HuH-7.5 (cell line): ENCODE data around the gene NKIRAS1.
"Not testable (repeated sequence)": the region's sequence is repeated elsewhere in the genome, so short reads cannot be mapped to it uniquely, and the experiment has no call there.

Source experiments
- DNase-seq: peaks from one replicate; pipeline ENCODE4 v3.0.0; 2011; ENCODE audit warnings: low spot score

NKIRAS1 gene

DNA sequence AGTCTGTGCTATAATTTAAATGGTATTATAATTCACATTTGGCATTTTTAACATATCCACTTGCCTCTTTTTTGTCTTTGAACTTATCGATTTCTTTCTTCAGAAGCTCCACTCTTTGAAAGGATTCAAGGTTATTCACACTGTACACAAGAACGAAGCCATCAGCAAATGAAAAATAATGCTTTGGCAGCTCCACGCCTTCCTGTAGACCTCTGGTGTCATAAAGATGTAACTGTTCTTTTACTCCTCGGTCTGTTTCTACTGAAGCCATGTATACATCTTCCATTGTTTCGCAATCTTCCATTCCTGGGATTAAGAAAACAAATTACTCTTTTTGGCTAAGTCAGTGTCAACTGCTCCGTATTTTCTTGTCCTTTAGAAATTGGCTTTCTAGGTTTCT lies 16.0 kb downstream of the NKIRAS1 start:
- no peak for DNase-seq

DNA sequence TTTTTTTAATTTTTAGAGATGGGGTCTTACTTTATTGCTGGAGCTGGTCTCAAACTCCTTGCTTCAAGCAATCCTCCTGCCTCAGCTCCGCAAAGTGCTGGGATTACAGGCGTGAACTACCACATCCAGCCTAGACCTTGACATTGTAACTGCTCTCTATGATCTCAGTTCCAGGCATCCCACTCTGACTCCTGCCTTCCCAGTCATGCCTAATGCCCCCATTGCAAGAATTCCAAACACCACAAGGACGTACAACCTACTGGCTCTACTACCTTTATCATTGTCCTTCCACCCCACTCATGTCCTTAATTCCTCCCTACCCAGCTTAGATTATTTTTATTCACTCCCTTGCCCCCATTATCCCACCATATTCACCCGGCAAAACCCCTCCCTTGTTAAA lies 21.6 kb downstream of the NKIRAS1 start:
- no peak for DNase-seq

DNA sequence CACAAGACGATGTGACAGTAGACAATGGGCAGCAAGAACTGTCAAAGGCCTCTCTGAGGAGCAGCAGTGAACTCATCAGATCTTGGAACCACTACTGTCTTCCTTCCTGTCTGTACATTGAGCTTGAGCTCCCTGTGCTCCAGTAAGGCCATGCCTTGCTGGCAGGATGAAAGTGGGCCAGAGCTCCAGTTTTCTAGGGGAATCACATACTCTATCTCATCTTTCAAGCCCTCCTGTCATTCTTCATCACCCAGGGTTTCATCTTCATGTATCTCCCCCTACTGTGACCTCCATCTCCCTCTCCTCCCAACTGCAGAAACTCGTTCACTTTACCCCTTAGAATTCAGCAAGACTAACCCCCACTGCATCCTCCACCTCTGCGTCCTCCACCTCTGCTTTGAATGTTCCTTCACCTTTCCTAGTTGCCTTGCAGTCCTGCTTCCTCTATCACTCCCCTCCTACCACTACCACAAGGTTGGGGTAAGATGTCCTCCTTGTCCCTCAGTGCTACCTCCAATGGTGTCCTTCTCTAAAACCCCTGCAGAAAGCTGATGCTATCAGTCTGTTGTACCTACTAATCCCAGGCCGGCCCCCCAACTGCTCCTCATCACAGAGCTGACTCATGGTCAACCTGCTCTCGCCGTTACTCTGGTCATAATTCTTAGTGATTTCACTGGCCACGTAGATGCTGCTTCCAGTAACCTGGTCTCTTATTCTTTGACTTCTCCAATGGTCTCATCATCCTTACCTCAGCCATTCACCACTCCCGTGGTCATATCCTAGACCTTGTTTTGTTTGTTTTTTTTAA lies 22.3 kb downstream of the NKIRAS1 start:
- no peak for DNase-seq

DNA sequence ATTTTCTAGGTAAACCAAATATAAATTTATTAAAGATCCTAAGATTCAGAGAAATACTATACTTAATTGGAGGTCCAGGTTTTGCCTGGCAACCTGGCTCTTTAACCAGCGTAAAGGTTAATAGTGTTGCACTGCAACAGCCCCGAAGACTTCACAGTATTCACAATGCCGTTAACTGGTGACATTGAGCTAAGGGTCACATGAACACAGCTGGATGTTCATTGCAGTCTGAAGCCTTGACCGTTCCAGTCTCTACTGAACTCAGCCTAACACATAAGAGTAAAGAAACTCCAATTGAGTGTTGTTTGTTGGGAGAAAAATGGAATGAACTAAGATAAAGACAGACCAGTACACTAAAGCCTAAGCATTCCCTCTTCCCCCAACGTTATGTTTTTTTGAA lies 26.8 kb downstream of the NKIRAS1 start:
- DNase-seq: no peak

DNA sequence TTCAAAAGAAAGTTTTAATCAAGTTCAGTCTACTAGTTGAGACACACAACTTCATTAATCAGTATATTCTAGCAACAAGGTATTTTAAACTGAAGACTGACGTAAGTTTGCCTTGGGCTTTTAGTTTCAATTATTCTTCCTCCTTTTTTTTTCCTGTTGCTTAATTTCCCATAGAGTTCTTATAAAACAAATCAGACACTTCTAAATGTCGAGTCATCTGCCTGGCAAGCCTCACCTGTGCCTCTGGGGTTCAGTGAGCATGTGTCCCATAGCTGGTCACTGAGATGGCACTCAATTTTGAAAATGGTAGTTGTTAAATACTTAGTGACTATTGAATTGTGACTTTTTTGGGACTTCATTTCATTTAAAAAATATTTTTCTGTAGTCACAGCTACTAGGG lies 27.4 kb downstream of the NKIRAS1 start:
- no peak for DNase-seq

DNA sequence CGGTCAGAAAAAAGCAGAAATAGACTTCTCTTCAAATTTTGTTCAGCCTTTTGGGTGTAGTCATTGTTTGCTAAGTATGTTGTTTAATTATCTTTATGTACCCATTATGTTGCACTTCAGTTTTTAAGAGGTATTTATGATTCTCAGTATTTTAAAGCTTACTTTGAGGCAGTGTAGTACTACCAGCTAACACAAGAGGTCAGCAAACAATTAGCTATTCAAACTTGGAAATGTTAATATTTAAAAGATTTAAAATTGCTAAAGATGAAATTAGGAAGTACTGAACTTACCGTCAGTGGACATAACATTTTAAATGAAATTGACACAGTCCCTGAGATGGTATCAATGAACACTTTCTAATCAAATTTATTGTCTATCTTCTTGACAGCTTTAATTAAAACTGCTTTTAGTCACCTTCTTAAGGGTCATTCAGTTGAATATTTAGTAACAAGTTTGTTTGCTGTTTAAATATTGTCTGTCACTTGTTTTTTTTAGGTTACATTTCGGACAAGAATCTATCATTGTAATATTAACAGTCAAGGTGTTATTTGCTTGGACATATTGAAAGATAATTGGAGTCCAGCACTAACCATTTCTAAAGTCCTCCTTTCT lies 28.1 kb downstream of the NKIRAS1 start:
- DNase-seq: no peak

DNA sequence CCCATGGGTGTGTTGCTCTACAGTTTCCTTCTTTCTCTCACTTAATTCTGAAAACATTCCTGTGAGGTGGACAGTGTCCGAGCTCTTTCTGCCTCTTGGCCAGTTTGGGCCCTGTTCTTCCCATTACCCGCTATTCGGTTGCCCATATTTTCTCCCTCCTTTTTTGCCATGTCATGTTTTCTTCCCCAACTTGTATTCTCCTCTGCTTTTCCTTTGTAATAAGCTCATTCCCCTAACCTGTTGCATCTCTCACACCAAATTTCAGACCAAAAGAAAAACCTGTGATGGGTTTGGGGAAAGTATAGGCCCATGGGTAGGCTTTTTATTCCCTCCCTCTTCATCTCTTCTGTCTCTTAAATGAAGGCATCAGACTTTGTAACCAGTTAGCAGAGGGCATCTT lies 30.5 kb downstream of the NKIRAS1 start:
- DNase-seq: no peak

DNA sequence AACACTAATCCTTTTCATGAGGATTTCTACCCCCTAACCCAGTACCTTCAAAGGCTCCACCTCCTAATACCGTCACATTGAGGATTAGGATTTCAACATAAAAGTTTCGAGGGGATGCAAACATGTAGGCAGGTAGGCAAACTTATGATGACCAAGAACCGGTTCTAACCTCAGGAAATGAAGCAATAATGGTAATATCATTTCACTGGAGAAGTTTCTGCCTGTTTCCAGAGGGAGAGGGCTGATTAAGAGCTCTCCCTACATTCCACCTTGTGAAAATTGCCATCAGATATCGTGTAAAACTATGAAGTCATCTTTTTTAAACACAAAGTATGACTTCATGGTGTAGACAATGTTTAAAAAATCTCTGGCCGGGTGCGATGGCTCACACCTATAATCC lies 31.6 kb downstream of the NKIRAS1 start:
- DNase-seq: no peak

DNA sequence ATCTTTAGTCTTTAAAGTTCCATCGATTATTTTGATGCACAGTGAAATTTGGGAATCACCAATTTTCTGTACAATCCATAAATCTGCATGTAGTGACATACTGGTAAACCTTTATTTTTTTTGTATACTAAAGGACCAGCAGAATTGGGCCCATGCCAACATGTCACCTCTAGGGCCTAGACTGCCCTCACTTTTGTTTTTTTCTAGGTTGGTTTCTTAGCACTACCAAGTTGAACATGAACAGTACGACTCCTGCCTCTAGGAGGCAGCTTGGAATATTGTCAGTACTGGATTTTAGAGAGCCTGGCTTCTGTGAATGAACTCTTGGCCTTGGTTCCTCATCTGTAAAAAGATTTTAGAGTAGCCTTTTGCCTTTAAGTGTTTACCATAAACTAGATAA lies 32.3 kb downstream of the NKIRAS1 start:
- no peak for DNase-seq

DNA sequence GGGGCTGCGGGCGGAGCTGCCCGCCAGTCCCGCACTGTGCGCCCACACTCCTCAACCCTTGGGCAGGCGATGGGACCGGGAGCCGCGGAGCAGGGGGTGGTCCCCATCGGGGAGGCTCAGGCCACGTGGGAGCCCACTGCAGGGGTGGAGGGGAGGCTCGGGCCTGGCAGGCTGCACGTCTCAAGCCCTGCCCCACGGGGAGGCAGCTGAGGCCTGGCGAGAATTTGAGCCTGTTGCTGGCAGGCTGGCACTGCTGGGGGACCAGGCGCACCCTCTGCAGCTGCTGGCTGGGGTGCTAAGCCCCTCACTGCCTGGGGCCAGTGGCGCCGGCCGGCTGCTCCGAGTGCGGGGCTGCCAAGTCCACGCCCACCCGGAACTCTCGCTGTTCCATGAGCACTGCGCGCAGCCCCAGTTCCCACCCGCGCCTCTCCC lies 34.3 kb downstream of the NKIRAS1 start:
- DNase-seq: no peak

DNA sequence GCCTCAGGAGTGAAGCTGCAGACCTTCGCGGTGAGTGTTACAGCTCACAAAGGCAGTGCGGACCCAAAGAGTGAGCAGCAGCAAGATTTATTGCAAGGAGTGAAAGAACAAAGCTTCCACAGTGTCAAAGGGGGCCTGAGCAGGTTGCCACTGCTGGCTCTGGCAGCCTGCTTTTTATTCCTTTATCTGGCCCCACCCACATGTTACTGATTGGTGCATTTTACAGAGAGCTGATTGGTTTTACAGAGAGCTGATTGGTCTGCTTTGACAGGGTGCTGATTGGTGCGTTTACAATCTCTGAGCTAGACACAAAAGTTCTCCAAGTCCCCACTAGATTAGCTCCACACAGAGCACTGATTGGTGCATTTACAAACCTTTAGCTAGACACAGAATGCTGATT lies 34.8 kb downstream of the NKIRAS1 start:
- DNase-seq: not testable (repeated sequence)

DNA sequence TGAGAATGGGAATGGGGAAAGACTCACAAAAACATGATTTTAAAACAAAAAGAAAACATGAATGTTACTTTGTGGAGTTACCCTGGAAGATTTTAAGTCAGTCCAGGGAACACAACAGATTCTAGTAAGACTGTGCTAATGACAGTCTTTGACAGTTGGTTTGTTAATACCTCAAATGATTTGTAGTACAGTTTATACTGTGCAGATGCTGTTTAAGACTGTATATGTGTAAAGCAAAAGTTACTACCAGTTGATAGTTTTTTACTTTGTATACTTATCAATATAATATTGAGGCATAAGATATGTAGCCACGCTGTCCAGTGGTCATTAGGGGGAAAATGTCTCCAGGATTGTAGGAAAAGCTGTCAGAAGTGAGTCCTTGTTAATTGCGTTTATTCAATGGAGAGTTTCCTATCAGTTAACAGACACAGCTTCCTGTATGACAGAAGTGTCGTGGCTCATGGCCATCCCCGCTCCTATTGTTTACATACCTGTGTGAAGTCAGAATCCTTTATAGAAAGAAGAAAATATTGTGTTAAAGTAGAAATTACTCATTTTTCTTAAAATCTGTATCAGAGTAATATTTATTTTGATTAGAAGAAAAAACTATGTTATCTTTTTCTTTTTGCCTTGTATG lies 36.0 kb downstream of the NKIRAS1 start:
- DNase-seq: no peak

DNA sequence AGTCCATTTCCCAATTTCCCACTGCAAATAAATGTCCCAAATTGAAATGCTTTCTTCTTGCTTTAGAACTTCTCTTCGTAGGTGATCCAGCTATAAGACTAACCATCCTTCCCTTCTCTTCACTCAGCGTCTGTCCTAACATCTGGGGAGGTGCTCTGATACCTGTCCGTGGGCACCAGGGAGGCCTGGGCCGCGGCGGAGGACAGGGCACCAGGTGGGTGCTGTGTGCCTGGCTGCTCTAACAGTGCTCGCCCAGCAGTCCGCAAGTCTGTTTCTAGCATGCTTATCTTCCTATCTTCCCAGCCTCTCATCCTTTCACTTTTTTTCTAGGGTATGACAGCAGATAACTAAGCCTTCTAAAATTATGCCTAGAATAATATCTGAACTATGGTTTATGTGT lies 37.3 kb downstream of the NKIRAS1 start:
- no peak for DNase-seq

DNA sequence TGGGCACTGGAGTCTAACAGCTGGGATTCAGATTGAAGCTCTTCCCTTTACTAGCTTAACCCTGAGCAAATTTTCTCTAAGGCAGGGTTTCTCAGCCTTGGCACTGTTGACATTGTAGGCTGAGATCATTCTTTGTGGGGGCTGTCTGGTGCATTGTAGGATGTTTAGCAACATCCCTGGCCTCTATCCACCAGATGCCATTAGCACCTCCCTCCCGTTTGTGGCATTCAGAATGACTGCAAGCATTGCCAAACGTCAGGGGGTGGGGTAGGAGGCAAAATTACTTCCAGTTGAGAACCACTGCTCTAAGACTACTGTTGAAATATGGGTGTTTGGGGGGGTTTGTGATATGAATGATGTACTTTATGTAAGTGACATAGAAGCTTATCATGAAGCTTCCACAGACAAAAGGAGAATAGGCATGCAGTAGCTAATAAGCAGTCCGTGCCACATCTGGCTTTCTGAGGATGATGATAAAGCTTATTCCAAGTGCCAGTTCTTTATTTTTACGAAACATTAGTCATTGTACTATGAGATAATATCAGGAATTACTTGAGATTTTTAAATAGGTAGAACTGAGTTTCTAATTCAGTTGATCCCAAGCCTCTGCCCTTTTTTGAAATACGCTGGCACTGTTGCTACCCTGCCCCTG lies 39.3 kb downstream of the NKIRAS1 start:
- no peak for DNase-seq

DNA sequence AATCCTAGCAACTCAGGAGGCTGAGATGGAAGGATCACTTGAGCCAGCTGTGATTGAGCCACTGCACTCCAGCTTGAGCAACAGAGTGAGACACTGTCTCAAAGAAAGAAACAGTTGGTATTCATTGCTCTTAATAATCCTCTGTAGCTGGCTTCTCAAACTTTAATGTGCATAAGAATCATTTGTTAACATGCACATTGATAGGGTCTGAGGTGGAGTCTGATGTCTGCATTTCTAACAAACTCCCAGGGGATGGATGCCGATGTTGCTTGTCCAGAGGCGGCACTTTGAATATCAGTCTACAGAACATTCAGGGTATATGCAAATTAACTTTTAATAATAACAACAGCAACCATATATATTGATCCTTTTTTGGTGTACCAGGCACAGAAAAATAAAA lies 39.9 kb downstream of the NKIRAS1 start:
- no peak for DNase-seq

DNA sequence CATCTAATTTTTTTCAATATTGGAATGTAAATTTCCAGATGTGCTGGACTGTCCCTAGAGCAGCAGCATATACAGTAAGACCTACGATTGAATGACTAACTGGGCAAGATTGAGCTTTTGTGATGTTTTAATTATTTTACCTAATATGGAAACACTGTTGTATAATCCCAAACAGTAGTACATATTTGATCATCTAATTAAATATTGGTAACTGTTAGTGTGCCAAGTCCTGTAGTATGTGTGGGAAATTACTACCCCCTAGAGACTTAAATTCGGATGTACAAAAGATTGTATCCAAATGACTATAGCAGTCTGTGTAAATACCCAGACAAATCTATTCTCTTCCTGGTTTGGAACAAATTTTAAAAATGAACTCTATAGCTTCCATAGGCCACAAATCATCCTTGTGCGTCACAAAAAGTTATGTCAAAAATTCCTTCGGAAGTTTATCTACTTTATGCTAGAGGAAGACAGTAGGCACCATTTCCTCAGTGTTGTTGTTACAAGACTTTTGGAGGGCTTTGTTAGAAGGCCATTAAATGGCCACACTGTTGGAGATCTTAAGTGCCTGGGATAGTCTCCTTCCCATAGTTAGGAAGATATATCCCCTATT lies 41.6 kb downstream of the NKIRAS1 start:
- no peak for DNase-seq

DNA sequence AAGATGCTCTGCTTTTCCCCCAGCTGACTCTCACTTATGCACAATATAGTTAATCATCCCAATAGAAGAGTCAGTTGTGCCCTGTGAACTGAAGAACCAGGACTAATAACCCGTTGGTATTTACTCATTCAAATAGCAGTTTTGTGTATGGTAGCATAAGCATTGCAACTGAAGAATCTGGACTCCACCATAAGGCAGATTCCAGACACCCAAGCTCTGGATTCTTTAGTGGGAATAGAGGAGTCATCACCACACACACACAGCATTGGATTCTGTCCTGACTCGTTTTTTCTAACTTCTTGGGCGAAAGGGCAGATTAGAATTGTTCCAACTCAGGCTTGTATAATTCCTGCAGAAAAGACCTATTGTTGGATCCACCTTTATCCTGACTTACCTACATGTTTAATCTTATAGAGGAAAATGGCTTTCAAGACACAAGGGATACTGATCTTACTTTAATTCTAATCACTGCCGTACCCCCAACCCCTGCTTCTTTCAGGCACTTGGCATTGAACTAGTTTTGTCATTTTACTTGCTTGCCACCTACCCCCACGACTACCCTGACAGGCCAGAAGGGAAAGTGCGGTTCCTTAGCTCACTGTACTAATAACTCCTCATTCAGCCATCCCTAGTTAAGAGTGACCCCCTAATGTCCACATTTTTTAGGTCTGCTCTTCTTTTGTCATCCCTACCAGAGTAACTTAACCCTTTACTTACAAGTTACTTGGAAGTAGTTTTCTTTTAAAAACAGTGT lies 42.3 kb downstream of the NKIRAS1 start:
- DNase-seq: no peak

DNA sequence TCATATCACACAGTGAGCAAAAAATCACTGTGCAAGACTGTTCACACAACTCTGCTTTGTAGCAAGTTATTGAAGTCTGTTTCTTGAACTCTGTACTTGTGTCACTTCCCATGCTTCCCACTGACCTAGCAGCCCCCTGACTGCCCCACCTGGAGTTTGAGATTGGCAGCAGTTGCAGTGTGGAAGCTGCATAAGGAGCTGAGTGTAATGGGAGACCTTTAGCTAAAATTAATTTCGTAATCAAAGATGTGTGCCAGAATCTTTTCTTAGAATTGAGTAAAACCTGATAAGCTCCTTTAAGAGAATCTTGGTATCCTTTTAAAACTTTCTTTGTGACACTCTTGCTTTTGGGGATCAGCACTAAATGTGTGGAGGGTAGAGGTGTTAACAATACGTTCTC lies 42.8 kb downstream of the NKIRAS1 start:
- no peak for DNase-seq

DNA sequence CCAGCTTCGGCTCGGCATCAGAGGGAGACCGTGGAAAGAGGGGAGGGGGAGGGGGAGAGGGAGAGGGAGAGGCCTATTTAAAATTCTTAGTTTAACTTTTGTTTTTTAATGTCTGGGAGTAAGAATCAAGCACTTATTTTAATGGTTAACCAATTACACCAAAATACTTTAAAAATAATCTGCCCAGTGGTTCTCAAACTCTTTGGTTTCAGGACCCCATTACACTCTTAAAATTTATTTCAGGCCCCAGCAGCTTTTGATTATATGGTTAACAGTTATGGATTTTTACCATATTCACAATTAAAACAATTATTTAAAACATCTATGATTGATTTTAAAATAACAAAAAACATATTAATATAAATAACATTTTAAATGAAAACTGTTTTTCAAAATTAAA lies 44.5 kb downstream of the NKIRAS1 start:
- DNase-seq: no peak

DNA sequence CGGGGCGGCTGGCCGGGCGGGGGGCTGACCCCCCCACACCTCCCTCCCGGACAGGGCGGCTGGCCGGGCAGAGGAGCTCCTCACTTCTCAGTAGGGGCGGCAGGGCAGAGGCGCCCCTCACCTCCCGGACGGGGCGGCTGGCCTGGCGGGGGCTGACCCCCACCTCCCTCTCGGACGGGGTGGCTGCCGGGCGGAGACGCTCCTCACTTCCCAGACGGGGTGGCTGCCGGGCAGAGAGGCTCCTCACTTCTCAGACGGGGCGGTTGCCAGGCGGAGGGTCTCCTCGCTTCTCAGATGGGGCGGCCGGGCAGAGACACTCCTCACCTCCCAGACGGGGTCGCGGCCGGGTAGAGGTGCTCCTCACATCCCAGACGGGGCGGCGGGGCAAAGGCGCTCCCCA lies 45.4 kb downstream of the NKIRAS1 start:
- DNase-seq: not testable (repeated sequence)

DNA sequence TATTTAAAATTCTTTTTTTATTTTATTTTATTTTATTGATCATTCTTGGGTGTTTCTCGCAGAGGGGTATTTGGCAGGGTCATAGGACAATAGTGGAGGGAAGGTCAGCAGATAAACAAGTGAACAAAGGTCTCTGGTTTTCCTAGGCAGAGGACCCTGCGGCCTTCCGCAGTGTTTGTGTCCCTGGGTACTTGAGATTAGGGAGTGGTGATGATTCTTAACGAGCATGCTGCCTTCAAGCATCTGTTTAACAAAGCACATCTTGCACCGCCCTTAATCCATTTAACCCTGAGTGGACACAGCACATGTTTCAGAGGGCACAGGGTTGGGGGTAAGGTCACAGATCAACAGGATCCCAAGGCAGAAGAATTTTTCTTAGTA lies 46.1 kb downstream of the NKIRAS1 start:
- not testable (repeated sequence) for DNase-seq
